Prostate gland (tissue), 2 donors: ENCODE data around the gene VPS13C. TPM values are rescaled to one million over a fixed set of nuclear protein-coding genes. Genes with fewer than 3 reads are reported as not detected.

Experiments used
- DNase-seq: peaks from one replicate; pipeline ENCODE4 v3.0.0-alpha.2; 2019; ENCODE audit warnings: low spot score
- H3K27ac ChIP-seq, 2 donors: fragments of 200-600 bp; sonication (generic); 2 replicates each; pipeline ENCODE4 v1.5.1; 2017 to 2019
- H3K27me3 ChIP-seq: fragments of 200-600 bp; sonication (generic); replicated peaks from 2 replicates; pipeline ENCODE4 v1.5.1; 2019; ENCODE audit not compliant: insufficient read depth
- H3K36me3 ChIP-seq, 2 donors: fragments of 200-600 bp; sonication (generic); 1 replicate in 1 of 2; 2 replicates in 1 of 2; pipeline versions ENCODE4 v1.5.1 to v1.8.1; 2017 to 2019
- H3K4me1 ChIP-seq: fragments of 200-600 bp; sonication (generic); replicated peaks from 2 replicates; pipeline ENCODE4 v1.5.1; 2019
- H3K4me3 ChIP-seq, 2 donors: fragments of 200-600 bp; sonication (generic); 2 replicates each; pipeline ENCODE4 v1.5.1; 2017 to 2019
- H3K9me3 ChIP-seq: fragments of 200-600 bp; sonication (generic); 2 replicates; pipeline ENCODE4 v1.5.1; 2017
- POLR2A ChIP-seq: fragments of 450-650 bp; IDR thresholded peaks from one replicate; pipeline ENCODE4 v1.6.1; 2016; ENCODE audit warnings: antibody characterized with exemption, mild to moderate bottlenecking
- POLR2AphosphoS5 ChIP-seq: sonication (generic); formaldehyde crosslinking; IDR thresholded peaks from one replicate; pipeline ENCODE4 v1.6.1; 2017; ENCODE audit warnings: antibody characterized with exemption
- WGBS: methylation state at CpG from one replicate; pipeline ENCODE4 v1.1.5; 2018; 5-methylcytosine and 5-hydroxymethylcytosine counted together
- intact Hi-C: fragments of 100-400 bp; cut with DNase I; formaldehyde crosslinking; loops from one replicate; pipeline ENCODE4 v1.14.2; 2022
- total RNA-seq, 2 donors: library from RNA; depleted of rRNA; stranded (reverse); fragments of >200 nt; gene quantifications; one replicate each; pipeline ENCODE4 v1.1.0, GENCODE V29; 2016
- TF ChIP-seq, protein P1 (sequence below), 4 experiments: fragments of 200-600 bp in 2 of 4; fragments of 450-650 bp in 2 of 4; sonication (generic) in 2 of 4; IDR thresholded peaks; 1 replicate in 3 of 4; 2 replicates in 1 of 4; pipeline ENCODE4 v1.5.1; 2016 to 2019; ENCODE audit warnings: antibody characterized with exemption in 4 of 4, mild to moderate bottlenecking in 2 of 4, moderate library complexity in 2 of 4

VPS13C gene
- total RNA-seq, 2 donors from 2014 or later: 53.5 to 60.2 TPM

DNA sequence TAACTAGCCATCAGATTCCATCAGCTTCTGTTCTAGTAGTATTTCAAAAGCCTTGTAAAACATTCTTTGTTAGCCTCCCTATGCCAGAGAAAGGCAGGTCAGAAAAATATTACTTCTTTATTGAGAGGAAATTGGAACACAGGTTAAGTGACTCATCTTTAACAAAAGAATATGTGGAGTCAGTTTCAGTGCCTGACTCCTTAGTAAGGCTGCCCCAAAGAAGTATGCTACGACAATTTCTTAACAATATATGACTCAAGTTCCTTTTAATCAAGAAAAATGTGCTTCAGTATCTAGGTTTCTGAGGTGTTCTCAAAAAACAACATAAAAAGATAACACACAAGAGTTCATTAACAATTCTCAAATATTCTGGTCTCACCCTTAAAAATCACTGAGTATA, 139.2 kb downstream of the VPS13C start:
- H3K36me3 ChIP-seq: peaks cover 0 to 4% of the 10 kb centered on the region in 2 donors
- DNase-seq: no peak
- no peak overlapping the region for H3K27ac ChIP-seq
- H3K4me1 ChIP-seq: no peaks in the 10 kb centered on the region
- no peaks in the 10 kb centered on the region for H3K27me3 ChIP-seq
- WGBS: 95% methylated on average over 1 of the region's 1 CpG
- no peak overlapping the region for H3K4me3 ChIP-seq
- no peaks in the 10 kb centered on the region for H3K9me3 ChIP-seq
- TF ChIP-seq POLR2AphosphoS5: no peak
- TF ChIP-seq, protein P1, sequence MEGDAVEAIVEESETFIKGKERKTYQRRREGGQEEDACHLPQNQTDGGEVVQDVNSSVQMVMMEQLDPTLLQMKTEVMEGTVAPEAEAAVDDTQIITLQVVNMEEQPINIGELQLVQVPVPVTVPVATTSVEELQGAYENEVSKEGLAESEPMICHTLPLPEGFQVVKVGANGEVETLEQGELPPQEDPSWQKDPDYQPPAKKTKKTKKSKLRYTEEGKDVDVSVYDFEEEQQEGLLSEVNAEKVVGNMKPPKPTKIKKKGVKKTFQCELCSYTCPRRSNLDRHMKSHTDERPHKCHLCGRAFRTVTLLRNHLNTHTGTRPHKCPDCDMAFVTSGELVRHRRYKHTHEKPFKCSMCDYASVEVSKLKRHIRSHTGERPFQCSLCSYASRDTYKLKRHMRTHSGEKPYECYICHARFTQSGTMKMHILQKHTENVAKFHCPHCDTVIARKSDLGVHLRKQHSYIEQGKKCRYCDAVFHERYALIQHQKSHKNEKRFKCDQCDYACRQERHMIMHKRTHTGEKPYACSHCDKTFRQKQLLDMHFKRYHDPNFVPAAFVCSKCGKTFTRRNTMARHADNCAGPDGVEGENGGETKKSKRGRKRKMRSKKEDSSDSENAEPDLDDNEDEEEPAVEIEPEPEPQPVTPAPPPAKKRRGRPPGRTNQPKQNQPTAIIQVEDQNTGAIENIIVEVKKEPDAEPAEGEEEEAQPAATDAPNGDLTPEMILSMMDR (IDR thresholded peaks at IDR 0.05): no peak
- TF ChIP-seq POLR2A: no peak
- intact Hi-C loops: no loop called here

DNA sequence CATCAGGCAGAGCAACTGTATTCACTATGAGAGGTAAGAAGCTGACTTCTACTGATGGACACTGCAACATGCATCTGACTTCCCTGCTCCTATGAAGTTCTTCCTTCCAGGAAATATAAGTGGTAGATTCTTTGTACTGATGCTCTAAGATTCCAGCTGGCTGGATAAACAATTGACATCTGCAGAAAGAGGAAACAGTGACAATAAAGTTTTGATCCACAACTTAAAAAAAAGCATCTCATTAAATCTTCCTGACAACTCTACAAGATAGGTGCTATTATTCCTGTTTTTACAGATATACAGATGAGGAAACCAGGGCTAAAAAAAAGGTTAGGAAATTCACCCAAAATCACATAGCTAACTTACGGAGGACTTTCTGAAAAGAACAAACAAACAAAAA, 142.8 kb downstream of the VPS13C start:
- intact Hi-C loops: no loop called here
- H3K27ac ChIP-seq: no peak overlapping the region
- H3K4me1 ChIP-seq: no peaks in the 10 kb centered on the region
- no peak overlapping the region for H3K4me3 ChIP-seq
- TF ChIP-seq POLR2AphosphoS5 (no peak), POLR2A (no peak)
- TF ChIP-seq, protein P1 (IDR thresholded peaks at IDR 0.05): no peak
- H3K27me3 ChIP-seq: no peaks in the 10 kb centered on the region
- H3K36me3 ChIP-seq: peaks cover 0 to 4% of the 10 kb centered on the region in 2 donors
- DNase-seq: no peak
- WGBS: 92% methylated on average over 1 of the region's 1 CpG
- H3K9me3 ChIP-seq: no peaks in the 10 kb centered on the region

DNA sequence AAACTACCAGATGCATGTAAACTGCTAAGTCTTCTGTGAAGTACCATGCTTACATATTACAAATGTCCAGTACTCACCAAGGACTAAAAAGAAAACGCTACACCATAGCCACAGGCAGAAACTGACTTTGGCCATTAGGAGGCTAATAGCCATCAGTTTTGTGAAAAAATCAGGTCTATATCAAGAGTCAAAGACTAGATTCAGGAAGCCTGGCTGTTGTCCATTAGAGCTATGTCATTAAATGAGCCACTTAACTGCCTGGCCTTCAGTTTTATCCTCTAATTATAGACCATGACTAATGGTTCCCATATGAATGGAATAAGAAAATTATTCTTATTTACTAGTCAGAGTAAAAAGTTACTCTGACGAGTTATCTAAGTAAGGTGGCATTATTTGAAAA, 144.1 kb downstream of the VPS13C start:
- 81% methylated on average over 2 of the region's 2 CpGs for WGBS
- TF ChIP-seq POLR2AphosphoS5: no peak
- TF ChIP-seq, protein P1 (IDR thresholded peaks at IDR 0.05): no peak
- no peak for TF ChIP-seq POLR2A
- Histone ChIP-seq H3K4me1 (no peaks in the 10 kb centered on the region), H3K27me3 (no peaks in the 10 kb centered on the region), H3K36me3 (peaks cover 0 to 4% of the 10 kb centered on the region in 2 donors), H3K4me3 (no peak overlapping the region), H3K27ac (no peak overlapping the region), H3K9me3 (no peaks in the 10 kb centered on the region)
- DNase-seq: no peak
- intact Hi-C loops: no loop called here

DNA sequence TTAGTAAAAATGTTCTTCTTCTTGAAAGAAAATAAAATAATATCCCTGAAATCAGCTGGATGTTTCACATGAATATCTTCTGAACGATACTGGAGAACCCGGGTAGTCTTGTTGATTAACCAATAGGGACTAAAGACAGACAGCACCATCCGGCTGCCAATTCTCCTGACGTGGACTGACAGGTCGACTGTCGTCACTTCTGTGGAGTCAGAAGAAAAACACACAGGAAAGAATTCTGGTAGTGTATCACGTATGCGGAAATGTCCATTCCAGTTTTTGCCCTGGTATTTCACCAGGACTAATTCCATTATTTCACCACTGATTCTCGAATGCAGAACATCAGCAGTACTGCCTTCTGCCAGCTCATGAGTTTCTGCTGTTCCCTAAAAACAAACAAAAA, 144.6 kb downstream of the VPS13C start:
- intact Hi-C loops: no loop called here
- TF ChIP-seq POLR2A (no peak), POLR2AphosphoS5 (no peak)
- TF ChIP-seq, protein P1 (IDR thresholded peaks at IDR 0.05): no peak
- Histone ChIP-seq H3K4me3 (no peak overlapping the region), H3K27me3 (no peaks in the 10 kb centered on the region), H3K4me1 (no peaks in the 10 kb centered on the region), H3K36me3 (peaks cover 0 to 4% of the 10 kb centered on the region in 2 donors), H3K9me3 (no peaks in the 10 kb centered on the region), H3K27ac (no peak overlapping the region)
- 94% methylated on average over 9 of the region's 9 CpGs for WGBS
- DNase-seq: no peak

DNA sequence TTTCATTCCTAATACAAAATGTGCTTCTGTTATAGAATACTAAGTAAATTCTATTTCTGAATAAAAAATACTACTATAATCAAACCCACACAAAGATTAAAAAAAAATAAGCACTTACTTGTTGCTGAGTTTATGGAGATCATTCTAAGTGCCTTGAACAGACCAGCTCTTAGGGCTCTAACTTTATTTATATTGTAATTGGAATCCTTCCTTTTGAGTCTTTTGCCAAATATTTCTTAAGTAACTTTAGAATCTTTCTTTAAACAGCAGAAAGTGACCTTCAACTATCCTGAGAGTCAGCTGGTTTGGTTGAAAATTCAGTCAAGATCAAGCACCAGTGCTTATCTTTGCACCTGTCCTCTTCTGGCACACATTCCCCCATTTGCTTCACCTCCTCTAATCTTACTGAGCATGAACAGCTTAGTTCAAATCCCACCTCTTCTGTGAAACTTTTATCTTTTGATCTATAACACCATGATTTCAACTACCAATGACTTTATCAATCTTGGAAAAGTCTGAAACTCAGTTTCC, 149.3 kb downstream of the VPS13C start:
- Histone ChIP-seq H3K4me1 (no peaks in the 10 kb centered on the region), H3K27me3 (no peaks in the 10 kb centered on the region), H3K36me3 (no peaks in the 10 kb centered on the region), H3K4me3 (no peak overlapping the region), H3K9me3 (no peaks in the 10 kb centered on the region), H3K27ac (no peak overlapping the region)
- intact Hi-C loops: no loop called here
- TF ChIP-seq, protein P1 (IDR thresholded peaks at IDR 0.05): no peak
- no peak for TF ChIP-seq POLR2AphosphoS5
- TF ChIP-seq POLR2A: no peak
- DNase-seq: no peak
